Measurements from ENCODE around the gene PAPSS1. TPM values are rescaled to one million over a fixed set of nuclear protein-coding genes. Genes with fewer than 3 reads are reported as not detected.
"Not testable (repeated sequence)": the region's sequence is repeated elsewhere in the genome, so short reads cannot be mapped to it uniquely, and the experiment has no call there.

The PAPSS1 gene
- total RNA-seq, 2 donors from 2014 or later = 31.0 to 32.5 TPM

DNA sequence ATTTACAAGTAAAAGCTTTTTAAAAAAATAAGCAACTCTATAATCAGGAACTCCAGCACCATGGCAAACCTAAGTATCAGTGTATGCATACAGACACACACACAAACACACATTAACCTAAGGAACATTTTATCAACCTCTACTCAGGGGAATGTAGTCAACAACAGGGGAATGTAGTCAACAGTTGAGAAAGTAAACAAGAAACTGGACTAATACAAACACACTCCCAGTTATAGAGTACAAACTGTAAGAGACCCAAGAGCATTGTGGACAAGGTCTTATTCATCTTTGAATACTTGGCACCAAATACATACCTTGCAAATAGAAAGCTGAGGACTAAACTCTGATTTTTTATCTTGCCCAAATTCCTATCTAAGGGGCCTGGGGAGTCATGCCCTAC lies 36.2 kb downstream of the PAPSS1 start:
- peaks cover 5% of the 10 kb centered on the region for H3K4me1 Mint-ChIP-seq
- H3K27ac Mint-ChIP-seq = no peak overlapping the region
- peaks cover 4% of the 10 kb centered on the region for H3K9me3 Mint-ChIP-seq
- no peak overlapping the region for H3K4me3 Mint-ChIP-seq
- no peaks in the 10 kb centered on the region for H3K27me3 Mint-ChIP-seq
- ATAC-seq (replicated peaks) = no peak
- peaks cover 53% of the 10 kb centered on the region for H3K36me3 Mint-ChIP-seq (ENCODE audit: low read depth)

DNA sequence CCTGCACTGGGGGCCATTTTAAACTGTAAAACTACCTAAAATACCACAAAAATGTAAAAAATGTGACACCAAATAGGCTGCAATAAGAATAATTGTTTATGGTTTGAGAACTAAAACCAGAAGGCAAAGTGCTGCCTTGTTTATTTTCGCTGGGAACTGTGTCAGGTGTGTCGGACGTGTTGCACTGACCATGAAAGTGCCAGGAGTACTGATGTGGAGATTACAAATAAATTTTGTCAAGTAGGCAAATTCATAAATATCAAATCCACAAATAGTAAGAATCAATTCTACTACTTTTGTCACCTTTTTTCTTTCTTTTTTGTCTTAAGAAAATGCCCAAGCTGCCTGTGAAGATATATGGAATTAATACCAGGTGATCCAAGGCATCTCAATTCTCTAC lies 37.7 kb downstream of the PAPSS1 start:
- peaks cover 5% of the 10 kb centered on the region for H3K4me1 Mint-ChIP-seq
- no peak for ATAC-seq (replicated peaks)
- no peak overlapping the region for H3K27ac Mint-ChIP-seq
- no peak overlapping the region for H3K4me3 Mint-ChIP-seq
- peaks cover 4% of the 10 kb centered on the region for H3K9me3 Mint-ChIP-seq
- H3K36me3 Mint-ChIP-seq (ENCODE audit: low read depth) = peaks cover 66% of the 10 kb centered on the region
- no peaks in the 10 kb centered on the region for H3K27me3 Mint-ChIP-seq

- H3K27me3 Mint-ChIP-seq = no peaks in the 10 kb centered on the region
- no peaks in the 10 kb centered on the region for H3K9me3 Mint-ChIP-seq
- no peak for ATAC-seq (replicated peaks)
- no peak overlapping the region for H3K4me3 Mint-ChIP-seq
- peaks cover 2% of the 10 kb centered on the region for H3K4me1 Mint-ChIP-seq
- H3K27ac Mint-ChIP-seq = no peak overlapping the region
- peaks cover 36% of the 10 kb centered on the region for H3K36me3 Mint-ChIP-seq (ENCODE audit: low read depth)
These were observed 51.0 kb downstream of the PAPSS1 start for GRCh38 chr4:107669068-107669467.

DNA sequence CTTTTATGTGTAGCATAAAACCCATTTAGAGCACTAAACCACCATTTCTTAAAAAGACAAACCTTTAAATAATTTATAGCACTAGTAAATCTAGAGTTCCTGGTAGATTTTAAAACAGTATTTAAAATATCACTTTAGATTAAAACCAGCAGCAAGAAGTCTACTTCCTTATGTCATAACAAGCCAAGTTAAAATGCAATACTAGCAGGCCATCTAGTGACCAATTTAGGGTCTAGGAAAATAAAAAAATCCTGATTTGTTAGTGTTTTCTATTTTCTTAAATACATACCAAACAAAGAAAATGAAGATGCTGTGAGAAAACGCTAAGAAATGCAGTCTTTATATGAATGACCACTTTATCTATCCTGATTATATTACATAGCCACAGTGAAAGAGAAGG lies 53.9 kb downstream of the PAPSS1 start:
- no peak for ATAC-seq (replicated peaks)
- peaks cover 16% of the 10 kb centered on the region for H3K36me3 Mint-ChIP-seq (ENCODE audit: low read depth)
- H3K4me1 Mint-ChIP-seq = no peaks in the 10 kb centered on the region
- no peak overlapping the region for H3K4me3 Mint-ChIP-seq
- H3K9me3 Mint-ChIP-seq = no peaks in the 10 kb centered on the region
- no peak overlapping the region for H3K27ac Mint-ChIP-seq
- no peaks in the 10 kb centered on the region for H3K27me3 Mint-ChIP-seq

GRCh38 chr4:107665001-107665400 lies 55.0 kb downstream of the PAPSS1 start:
- Mint-ChIP-seq H3K27ac (peak overlapping the region; percentile 1), H3K9me3 (no peaks in the 10 kb centered on the region), H3K4me3 (no peak overlapping the region), H3K36me3 (ENCODE audit: low read depth) (peaks cover 8% of the 10 kb centered on the region), H3K4me1 (no peaks in the 10 kb centered on the region), H3K27me3 (no peaks in the 10 kb centered on the region)
- no peak for ATAC-seq (replicated peaks)

DNA sequence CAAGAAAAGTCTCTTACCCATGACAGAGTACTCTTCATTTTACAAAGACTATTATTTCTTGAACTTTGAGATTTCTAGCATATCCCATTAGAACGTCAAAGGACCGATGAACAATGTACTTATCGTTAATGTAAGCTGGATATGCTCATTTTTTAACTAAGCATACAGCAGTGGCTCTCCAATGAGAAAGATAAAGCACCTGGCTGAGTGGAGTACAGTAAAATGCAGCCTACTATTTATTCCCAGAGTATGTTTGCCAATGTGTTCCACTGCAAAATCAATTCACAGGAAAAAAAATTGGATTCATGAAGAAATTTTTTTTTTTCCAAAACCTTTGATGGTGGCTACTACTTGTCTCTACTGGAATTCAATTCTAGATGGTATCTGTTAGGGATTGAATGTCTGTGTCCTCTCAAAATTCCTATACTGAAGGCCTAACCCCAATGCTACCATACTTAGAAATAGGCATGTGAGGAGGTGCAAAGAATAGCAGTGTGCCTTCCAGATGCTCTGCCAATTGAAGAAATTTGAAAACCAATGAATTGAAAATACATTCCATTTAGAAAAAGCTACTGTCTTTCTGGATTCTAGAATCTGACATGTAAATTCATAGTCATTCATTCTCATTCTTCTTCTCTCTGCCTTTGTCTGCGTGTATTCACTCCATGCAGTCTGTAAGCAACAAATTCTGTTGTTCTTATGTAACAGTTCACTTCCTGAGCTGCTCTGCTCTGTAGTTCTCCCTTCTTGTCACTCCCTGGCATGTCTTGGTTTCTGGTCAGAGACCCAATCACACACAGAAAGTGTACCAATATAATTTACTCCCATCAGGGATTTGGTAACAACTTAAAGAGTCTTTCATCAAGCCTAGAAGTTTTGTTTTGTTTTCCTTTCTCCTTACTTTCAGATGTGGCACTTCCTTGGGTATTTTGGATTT lies 61.4 kb downstream of the PAPSS1 start:
- Mint-ChIP-seq H3K9me3 (no peaks in the 10 kb centered on the region), H3K4me1 (no peaks in the 10 kb centered on the region), H3K4me3 (no peak overlapping the region), H3K27ac (no peak overlapping the region), H3K27me3 (no peaks in the 10 kb centered on the region), H3K36me3 (ENCODE audit: low read depth) (peaks cover 47% of the 10 kb centered on the region)
- no peak for ATAC-seq (replicated peaks)

- H3K36me3 Mint-ChIP-seq (ENCODE audit: low read depth) = peaks cover 80% of the 10 kb centered on the region
- no peaks in the 10 kb centered on the region for H3K27me3 Mint-ChIP-seq
- H3K4me1 Mint-ChIP-seq = no peaks in the 10 kb centered on the region
- no peaks in the 10 kb centered on the region for H3K9me3 Mint-ChIP-seq
- H3K27ac Mint-ChIP-seq = no peak overlapping the region
- ATAC-seq (replicated peaks) = peak; percentile 57
- H3K4me3 Mint-ChIP-seq = no peak overlapping the region
These were observed 64.7 kb downstream of the PAPSS1 start for GRCh38 chr4:107655289-107655688.

DNA sequence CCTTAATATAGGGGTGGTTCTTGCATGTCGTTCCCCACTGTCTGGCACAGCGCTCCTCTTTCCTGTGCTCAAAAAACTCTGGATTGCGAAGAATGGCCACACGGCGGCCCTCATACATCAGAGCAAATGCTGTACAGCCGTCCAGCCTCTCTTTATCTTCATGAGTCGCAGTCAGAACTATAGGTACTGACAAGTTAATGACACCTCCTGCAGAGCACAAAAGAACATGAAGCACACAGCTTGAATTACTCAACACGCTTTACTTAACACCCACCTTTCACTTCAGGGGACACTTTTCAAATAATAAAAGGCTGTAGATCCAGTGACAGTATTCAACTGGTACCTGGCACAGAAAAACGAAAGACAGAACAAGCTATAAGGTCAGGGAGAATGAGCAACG lies 65.3 kb downstream of the PAPSS1 start:
- Mint-ChIP-seq H3K36me3 (ENCODE audit: low read depth) (peaks cover 86% of the 10 kb centered on the region), H3K9me3 (no peaks in the 10 kb centered on the region), H3K4me1 (no peaks in the 10 kb centered on the region), H3K4me3 (no peak overlapping the region), H3K27me3 (no peaks in the 10 kb centered on the region), H3K27ac (no peak overlapping the region)
- no peak for ATAC-seq (replicated peaks)

- ATAC-seq (replicated peaks) = peak; percentile 31
- peaks cover 76% of the 10 kb centered on the region for H3K36me3 Mint-ChIP-seq (ENCODE audit: low read depth)
- not testable (repeated sequence) for H3K27me3 Mint-ChIP-seq, H3K4me3 Mint-ChIP-seq, H3K4me1 Mint-ChIP-seq, H3K27ac Mint-ChIP-seq, H3K9me3 Mint-ChIP-seq
These were observed 68.6 kb downstream of the PAPSS1 start for GRCh38 chr4:107651408-107651807.

DNA sequence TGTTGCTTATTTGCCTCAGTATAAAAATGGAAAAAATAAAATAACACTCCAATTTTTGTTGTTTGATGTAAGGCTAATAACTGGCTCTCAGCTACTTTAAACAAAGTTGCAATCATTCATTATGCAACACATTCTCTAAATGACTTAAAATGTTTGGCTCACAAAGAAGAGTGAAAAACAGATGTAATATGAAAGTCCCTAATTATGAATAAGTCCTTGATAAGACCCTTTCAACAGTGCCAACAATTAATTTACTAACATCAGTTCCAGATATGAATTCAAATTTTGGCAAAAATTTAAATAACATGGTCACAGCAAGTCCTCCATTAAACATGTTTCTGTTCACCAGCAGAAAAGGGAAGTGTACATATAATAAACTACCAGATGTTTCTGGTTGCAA lies 69.8 kb downstream of the PAPSS1 start:
- Mint-ChIP-seq H3K4me3 (no peak overlapping the region), H3K27ac (no peak overlapping the region), H3K36me3 (ENCODE audit: low read depth) (peaks cover 77% of the 10 kb centered on the region)

GRCh38 chr4:107648178-107648991 lies 71.6 kb downstream of the PAPSS1 start:
- H3K36me3 Mint-ChIP-seq (ENCODE audit: low read depth) = peaks cover 77% of the 10 kb centered on the region
- H3K4me1 Mint-ChIP-seq = no peaks in the 10 kb centered on the region
- H3K4me3 Mint-ChIP-seq = no peak overlapping the region
- no peak for ATAC-seq (replicated peaks)
- H3K27me3 Mint-ChIP-seq = no peaks in the 10 kb centered on the region
- H3K27ac Mint-ChIP-seq = no peak overlapping the region
- H3K9me3 Mint-ChIP-seq = no peaks in the 10 kb centered on the region

More for the DNA sequence above, 69.8 kb downstream of the PAPSS1 start:
- Mint-ChIP-seq H3K27me3 (no peaks in the 10 kb centered on the region), H3K9me3 (no peaks in the 10 kb centered on the region), H3K4me1 (no peaks in the 10 kb centered on the region)
- no peak for ATAC-seq (replicated peaks)

DNA sequence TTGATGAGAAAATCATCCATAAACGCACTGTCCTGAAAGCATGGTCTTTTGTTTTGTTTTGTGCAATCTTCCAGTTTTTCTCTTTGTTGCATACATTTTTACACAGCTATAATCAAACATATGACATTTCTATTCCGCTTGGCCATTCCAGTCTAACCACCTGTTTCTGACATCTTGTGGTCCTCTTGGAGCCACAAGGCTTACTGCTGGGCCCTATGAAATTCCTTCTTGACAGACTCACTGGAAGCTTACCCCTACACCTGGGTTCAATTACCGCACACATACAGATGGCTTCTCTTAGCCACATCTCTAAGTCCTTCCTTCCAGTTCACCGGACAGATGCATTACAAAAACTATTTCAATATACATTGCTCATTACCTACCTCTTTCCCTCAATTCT lies 72.4 kb downstream of the PAPSS1 start:
- H3K4me3 Mint-ChIP-seq = no peak overlapping the region
- H3K4me1 Mint-ChIP-seq = no peaks in the 10 kb centered on the region
- H3K27me3 Mint-ChIP-seq = no peaks in the 10 kb centered on the region
- ATAC-seq (replicated peaks) = no peak
- H3K27ac Mint-ChIP-seq = no peak overlapping the region
- H3K36me3 Mint-ChIP-seq (ENCODE audit: low read depth) = peaks cover 77% of the 10 kb centered on the region
- no peaks in the 10 kb centered on the region for H3K9me3 Mint-ChIP-seq

- Mint-ChIP-seq H3K27me3 (no peaks in the 10 kb centered on the region), H3K4me1 (no peaks in the 10 kb centered on the region), H3K9me3 (no peaks in the 10 kb centered on the region), H3K4me3 (no peak overlapping the region), H3K27ac (no peak overlapping the region), H3K36me3 (ENCODE audit: low read depth) (peaks cover 58% of the 10 kb centered on the region)
- no peak for ATAC-seq (replicated peaks)
These were observed 74.4 kb downstream of the PAPSS1 start for GRCh38 chr4:107645604-107646003.

- no peaks in the 10 kb centered on the region for H3K27me3 Mint-ChIP-seq
- no peak overlapping the region for H3K4me3 Mint-ChIP-seq
- H3K36me3 Mint-ChIP-seq (ENCODE audit: low read depth) = peaks cover 41% of the 10 kb centered on the region
- no peak overlapping the region for H3K27ac Mint-ChIP-seq
- H3K9me3 Mint-ChIP-seq = no peaks in the 10 kb centered on the region
- no peak for ATAC-seq (replicated peaks)
- no peaks in the 10 kb centered on the region for H3K4me1 Mint-ChIP-seq
These were observed 77.0 kb downstream of the PAPSS1 start for GRCh38 chr4:107643021-107643420.

GRCh38 chr4:107640878-107641277 lies 79.2 kb downstream of the PAPSS1 start:
- ATAC-seq (replicated peaks) = no peak

More at GRCh38 chr4:107640878-107641277, 79.2 kb downstream of the PAPSS1 start:
- no peak overlapping the region for H3K27ac Mint-ChIP-seq
- H3K4me3 Mint-ChIP-seq = no peak overlapping the region
- H3K27me3 Mint-ChIP-seq = no peaks in the 10 kb centered on the region
- H3K36me3 Mint-ChIP-seq (ENCODE audit: low read depth) = peaks cover 34% of the 10 kb centered on the region
- H3K9me3 Mint-ChIP-seq = no peaks in the 10 kb centered on the region
- H3K4me1 Mint-ChIP-seq = no peaks in the 10 kb centered on the region
